K562 (cell line): ENCODE measurements around the gene C1orf122. TPM values are rescaled to one million over a fixed set of nuclear protein-coding genes. Genes with fewer than 3 reads are reported as not detected.

Experiments used
- ATAC-seq: fragments of 200-7000 bp; cut with Tn5 transposase; 3 replicates; pipeline ENCODE4 v1.9.1; 2020; ENCODE audit warnings: moderate library complexity
- BruUV-seq: library from RNA; stranded (reverse); fragments of 400-500 nt; replicated peaks from 2 replicates; lab custom pipeline; 2021; lab: Mats Ljungman, UMichigan
- CTCF ChIA-PET: fragments of 300-600 bp; formaldehyde crosslinking; extraction: SDS; loops from one replicate; lab custom pipeline; 2021; ENCODE audit warnings: low intra/inter-chr PET ratio; lab: Yijun Ruan, JAX
- POLR2A ChIA-PET: fragments of 300-600, 350-650 bp; sonication (Branson Sonifier 250); formaldehyde crosslinking; extraction: SDS; loops from one replicate; lab custom pipeline; 2021; ENCODE audit warnings: antibody characterized with exemption, inconsistent platforms; lab: Yijun Ruan, JAX
- DNase-seq, 4 experiments: peaks; one replicate each; pipeline versions ENCODE4 v3.0.0 to v3.0.0-alpha.2; 2011 to 2018; ENCODE audit warnings: low spot score in 3 of 4, mixed read lengths in 3 of 4; ENCODE audit errors: extremely low read depth in 1 of 4
- FAIRE-seq: peaks from 2 replicates; lab custom pipeline; 2011; peaks lifted over from hg19 to GRCh38; lab: Jason Lieb, UNC
- H2AFZ ChIP-seq: 2 replicates; pipeline ENCODE4 v1.6.0; 2011; ENCODE audit warnings: low read depth, low read length, control low read depth, inconsistent platforms
- H3K27ac ChIP-seq: fragments of 200-600 bp; 3 replicates; pipeline ENCODE4 v1.8.0; 2011; ENCODE audit warnings: low read depth, mild to moderate bottlenecking, control low read depth, inconsistent platforms, low read length, moderate library complexity, mixed read lengths; ENCODE audit errors: extremely low read depth
- H3K27me3 ChIP-seq, 2 experiments: fragments of 300-600 bp in 1 of 2; 2 replicates in 1 of 2; 3 replicates in 1 of 2; pipeline versions ENCODE4 v1.6.0 to v1.8.0; 2011; ENCODE audit warnings: inconsistent platforms in 2 of 2, low read length in 2 of 2, mild to moderate bottlenecking in 1 of 2, mixed read lengths in 1 of 2, moderate library complexity in 1 of 2; ENCODE audit not compliant: control insufficient read depth in 2 of 2, insufficient read depth in 2 of 2
- H3K36me3 ChIP-seq: fragments of 300-600 bp; 3 replicates; pipeline ENCODE4 v1.8.0; 2011; ENCODE audit warnings: mild to moderate bottlenecking, low read length, inconsistent platforms; ENCODE audit not compliant: control insufficient read depth, insufficient read depth
- H3K4me1 ChIP-seq, 2 experiments: fragments of 200-600 bp in 1 of 2; replicated peaks in 1 of 2; 2 replicates in 1 of 2; 3 replicates in 1 of 2; pipeline versions ENCODE4 v1.5.1 to v1.8.0; 2011; ENCODE audit warnings: inconsistent platforms in 2 of 2, low read length in 2 of 2, mild to moderate bottlenecking in 1 of 2, mixed read lengths in 1 of 2, moderate library complexity in 1 of 2; ENCODE audit not compliant: control insufficient read depth in 2 of 2, insufficient read depth in 2 of 2
- H3K4me2 ChIP-seq: 2 replicates; pipeline ENCODE4 v1.6.1; 2011; ENCODE audit warnings: low read length, control low read depth, inconsistent platforms, mixed read lengths; ENCODE audit not compliant: insufficient read depth
- H3K4me3 ChIP-seq: fragments of 200-600 bp; sonication (generic), shearing (Covaris generic); 2 replicates; pipeline ENCODE4 v1.5.1; 2016; ENCODE audit warnings: control low read depth, inconsistent platforms
- H3K79me2 ChIP-seq: fragments of 200-600 bp; 3 replicates; pipeline ENCODE4 v1.8.0; 2011; ENCODE audit warnings: low read length, inconsistent platforms; ENCODE audit not compliant: control insufficient read depth, insufficient read depth
- H3K9ac ChIP-seq, 2 experiments: 2 replicates each; pipeline versions ENCODE4 v1.6.0 to v1.6.1; 2011; ENCODE audit warnings: low read depth in 2 of 2, low read length in 2 of 2, control low read depth in 1 of 2, inconsistent platforms in 1 of 2, mild to moderate bottlenecking in 1 of 2, mixed read lengths in 1 of 2; ENCODE audit not compliant: insufficient read depth in 1 of 2
- H3K9me1 ChIP-seq: one replicate; pipeline ENCODE4 v1.6.0; 2011; ENCODE audit warnings: inconsistent platforms, mild to moderate bottlenecking, low read length, moderate library complexity; ENCODE audit not compliant: control insufficient read depth, insufficient read depth
- H3K9me3 ChIP-seq: replicated peaks from 2 replicates; pipeline ENCODE4 v1.5.1; 2011; ENCODE audit warnings: low read depth, low read length, inconsistent platforms; ENCODE audit not compliant: control insufficient read depth, insufficient read depth
- H4K20me1 ChIP-seq: replicated peaks from 2 replicates; pipeline ENCODE4 v1.6.1; 2011; ENCODE audit warnings: low read length, inconsistent platforms, mixed read lengths; ENCODE audit not compliant: control insufficient read depth, insufficient read depth
- ETV1 ChIP-seq: fragments of 450-650 bp; conservative IDR thresholded peaks from 2 replicates; pipeline ENCODE4 v1.6.1; 2016; ENCODE audit warnings: missing genetic modification characterization, control low read depth, low read depth, missing compliant biosample characterization
- GABPB2 ChIP-seq: fragments of 250-450 bp; sonication (Bioruptor Pico); conservative IDR thresholded peaks from 2 replicates; pipeline ENCODE4 v1.5.1; 2021; ENCODE audit warnings: mild to moderate bottlenecking
- JUN ChIP-seq, 2 experiments: sonication (generic) in 1 of 2; formaldehyde crosslinking in 1 of 2; IDR thresholded peaks; 2 replicates each; pipeline versions ENCODE4 v1.6.1 to v1.8.0; 2012 to 2022; ENCODE audit warnings: borderline replicate concordance in 2 of 2, mild to moderate bottlenecking in 2 of 2, improper control_type of control experiment in 1 of 2, low read depth in 1 of 2, low read length in 1 of 2, missing genetic modification reagents in 1 of 2
- POLR2A ChIP-seq: fragments of 450-650 bp; conservative IDR thresholded peaks from 2 replicates; pipeline ENCODE4 v1.6.1; 2016
- POLR2AphosphoS5 ChIP-seq: IDR thresholded peaks from 2 replicates; pipeline ENCODE4 v1.6.1; 2011; ENCODE audit warnings: mild to moderate bottlenecking, low read depth, low read length, moderate library complexity; ENCODE audit not compliant: control insufficient read depth, insufficient read depth
- SUPT5H ChIP-seq: fragments of 450-650 bp; IDR thresholded peaks from 2 replicates; pipeline ENCODE4 v1.6.1; 2016
- WGBS: fragments of 100-300 bp; shearing (Covaris generic); methylation state at CpG from one replicate; pipeline ENCODE4 v1.1.6; 2016; ENCODE audit warnings: low coverage, mixed read lengths; ENCODE audit not compliant: insufficient coverage; ENCODE audit errors: missing lambda C conversion rate; 5-methylcytosine and 5-hydroxymethylcytosine counted together
- in situ Hi-C: fragments of 300-500 bp; cut with MboI; formaldehyde crosslinking; loops from 4 replicates; pipeline ENCODE4 v1.15.0; 2018; ENCODE audit warnings: inconsistent platforms, mixed read lengths
- intact Hi-C: fragments of 100-400 bp; cut with micrococcal nuclease; formaldehyde crosslinking; loops from 2 replicates; pipeline ENCODE4 v1.14.2; 2022
- polyA plus RNA-seq, 8 experiments: library from polyadenylated mRNA; depleted of rRNA in 4 of 8; stranded (reverse) in 5 of 8; unstranded in 3 of 8; fragments of >200 nt; fragmentation: Nextera tagmentation in 2 of 8; fragmentation: Illumina TruSeq in 1 of 8; extraction: Ambion mirVana in 2 of 8; extraction: Trizol in 1 of 8; gene quantifications; 2 replicates each; pipeline versions ENCODE4 v1.2.1 to v1.2.3, GENCODE V29; 2011 to 2014; ENCODE audit warnings: inconsistent platforms in 1 of 8, missing spikeins in 1 of 8
- total RNA-seq, 7 experiments: library from RNA; depleted of rRNA in 6 of 7; stranded (reverse); fragments of >200 nt in 6 of 7; fragmentation: Illumina TruSeq in 2 of 7; extraction: Trizol in 2 of 7; gene quantifications; 2 replicates each; pipeline versions ENCODE4 v1.2.1 to v1.2.3, GENCODE V29; 2011 to 2021; ENCODE audit warnings: low replicate concordance in 1 of 7

C1orf122 gene
- total and polyA plus RNA-seq, 9 of the 15 experiments (the other 6 are each of a cell fraction or from before 2014, with no cell fraction given): 3.6 to 70.9 (median 17.3) TPM

GRCh38 chr1:37802439-37802838 lies 5.2 kb upstream of the C1orf122 start:
- peaks cover 65% of the 10 kb centered on the region for H3K36me3 ChIP-seq
- POLR2A ChIA-PET: interaction anchor here (0.5 to 0.6 kb wide), 3 partner anchors 37 to 577 kb away, joined by 3 read pairs; no protein-coding TSS in a partner anchor
- peaks cover 3% of the 10 kb centered on the region for H3K9me1 ChIP-seq
- H3K4me2 ChIP-seq: no peak overlapping the region
- no TSS peak for BruUV-seq
- H3K27ac ChIP-seq: no peak overlapping the region
- no peak overlapping the region for H3K9ac ChIP-seq
- no peak overlapping the region for H2AFZ ChIP-seq
- H3K4me1 ChIP-seq: peaks cover 5 to 11% of the 10 kb centered on the region in 2 experiments; a peak in 4 of 5 replicates
- in situ Hi-C loops: no loop called here
- 100% methylated on average over 1 of the region's 1 CpG for WGBS
- no peak for DNase-seq
- peaks cover 26% of the 10 kb centered on the region for H3K79me2 ChIP-seq
- no peak for TF ChIP-seq JUN (IDR thresholded peaks at IDR 0.05; ENCODE audit: borderline replicate concordance, low read depth, low read length)
- no peak for TF ChIP-seq JUN (CRISPR knock-in tag; IDR thresholded peaks at IDR 0.05; ENCODE audit: borderline replicate concordance)
- peak; percentile 43; the same call in 1 of the 2 replicates for TF ChIP-seq POLR2A
- TF ChIP-seq SUPT5H: peak; percentile 37
- peak; percentile 55; the same call in 1 of the 2 replicates for TF ChIP-seq POLR2AphosphoS5
- TF ChIP-seq GABPB2 (CRISPR knock-in tag): 0 out of 2 replicates have a peak, but pooled peaks have one; percentile 19
- TF ChIP-seq ETV1 (tag): no peak
- TF ChIP-seq, all 486 proteins: peak for 4
- H3K27me3 ChIP-seq: no peaks in the 10 kb centered on the region
- H3K4me3 ChIP-seq: no peak overlapping the region
- H4K20me1 ChIP-seq: peaks cover 10% of the 10 kb centered on the region; the same call in 1 of the 2 replicates
- CTCF ChIA-PET: no interaction called here
- intact Hi-C loops: no loop called here
- ATAC-seq: no peak
- no peaks in the 10 kb centered on the region for H3K9me3 ChIP-seq
- no peak for FAIRE-seq
